OCI-LY7 (cell line): ENCODE measurements around the gene KCNK5. TPM values are rescaled to one million over a fixed set of nuclear protein-coding genes. Genes with fewer than 3 reads are reported as not detected.

ENCODE experiments used
- BruUV-seq: library from RNA; stranded (reverse); fragments of 400-500 nt; replicated peaks from 2 replicates; lab custom pipeline; 2021; lab: Mats Ljungman, UMichigan
- CTCF ChIA-PET: fragments of 300-600 bp; sonication (Branson Sonifier 250); formaldehyde crosslinking; loops from one replicate; lab custom pipeline; 2022; ENCODE audit warnings: antibody characterized with exemption; ENCODE audit not compliant: unreplicated experiment; lab: Charles Lee
- POLR2A ChIA-PET: fragments of 300-600 bp; sonication (Branson Sonifier 250); formaldehyde crosslinking; loops from one replicate; lab custom pipeline; 2022; ENCODE audit warnings: antibody characterized with exemption; lab: Charles Lee
- DNase-seq: peaks from one replicate; pipeline ENCODE4 v3.0.0-alpha.2; 2015; ENCODE audit warnings: low spot score
- H2AFZ ChIP-seq: fragments of 200-600 bp; sonication (generic), shearing (Covaris generic); 2 replicates; pipeline ENCODE4 v1.6.1; 2014; ENCODE audit warnings: mild to moderate bottlenecking, antibody characterized with exemption, low read length, moderate library complexity
- H3K27ac ChIP-seq: fragments of 200-600 bp; sonication (generic); 2 replicates; pipeline ENCODE4 v1.5.1; 2014; ENCODE audit warnings: mixed run types, low read depth, mild to moderate bottlenecking, moderate library complexity, low read length, inconsistent platforms; ENCODE audit not compliant: poor library complexity, severe bottlenecking
- H3K36me3 ChIP-seq: fragments of 200-600 bp; sonication (generic); 2 replicates; pipeline ENCODE4 v1.6.1; 2014; ENCODE audit warnings: mild to moderate bottlenecking, antibody characterized with exemption, low read length, moderate library complexity, mixed read lengths; ENCODE audit not compliant: insufficient read depth
- H3K4me1 ChIP-seq: fragments of 200-600 bp; sonication (generic); 2 replicates; pipeline ENCODE4 v1.5.1; 2014; ENCODE audit warnings: mild to moderate bottlenecking, low read length; ENCODE audit not compliant: insufficient read depth, poor library complexity, severe bottlenecking
- H3K4me2 ChIP-seq: fragments of 200-600 bp; sonication (generic); 2 replicates; pipeline ENCODE4 v1.6.1; 2014; ENCODE audit warnings: mild to moderate bottlenecking, low read length
- H3K4me3 ChIP-seq: fragments of 200-600 bp; sonication (generic); 2 replicates; pipeline ENCODE4 v1.5.1; 2014; ENCODE audit warnings: mild to moderate bottlenecking, low read depth, low read length; ENCODE audit not compliant: poor library complexity, severe bottlenecking
- H3K79me2 ChIP-seq: fragments of 200-600 bp; sonication (generic); 2 replicates; pipeline ENCODE4 v1.6.1; 2016; ENCODE audit warnings: low read depth, mild to moderate bottlenecking, low read length, moderate library complexity, mixed read lengths; ENCODE audit not compliant: insufficient read depth
- H3K9me2 ChIP-seq: fragments of 200-600 bp; sonication (generic); 2 replicates; pipeline ENCODE4 v1.6.1; 2016; ENCODE audit warnings: mild to moderate bottlenecking, low read length, mixed read lengths; ENCODE audit not compliant: insufficient read depth
- H3K9me3 ChIP-seq: fragments of 200-600 bp; sonication (generic); 2 replicates; pipeline ENCODE4 v1.6.1; 2014; ENCODE audit warnings: mild to moderate bottlenecking, mixed run types, low read length, mixed read lengths
- H4K20me1 ChIP-seq: fragments of 200-600 bp; sonication (generic); 2 replicates; pipeline ENCODE4 v1.6.1; 2014; ENCODE audit warnings: mild to moderate bottlenecking, antibody characterized with exemption, low read length, moderate library complexity, mixed read lengths; ENCODE audit not compliant: insufficient read depth
- CTCF ChIP-seq: fragments of 200-600 bp; sonication (generic); conservative IDR thresholded peaks from 2 replicates; pipeline ENCODE4 v1.5.1; 2014; ENCODE audit warnings: mild to moderate bottlenecking, antibody characterized with exemption, low read length, moderate library complexity, mixed read lengths
- EZH2phosphoT487 ChIP-seq: fragments of 200-600 bp; sonication (generic); IDR thresholded peaks from 2 replicates; pipeline ENCODE4 v1.6.1; 2018; ENCODE audit warnings: low read depth, borderline replicate concordance, mild to moderate bottlenecking, mixed run types, antibody characterized with exemption, low read length, moderate library complexity, mixed read lengths
- intact Hi-C: fragments of 100-400 bp; cut with micrococcal nuclease; formaldehyde crosslinking; loops from one replicate; pipeline ENCODE4 v1.10.0; 2022; ENCODE audit not compliant: unreplicated experiment
- total RNA-seq, 2 experiments: library from RNA; depleted of rRNA in 1 of 2; stranded (reverse); fragments of >200 nt in 1 of 2; shearing (Covaris generic) in 1 of 2; gene quantifications; 2 replicates each; pipeline ENCODE4 v1.2.3, GENCODE V29; 2014 to 2022

Gene KCNK5
- total RNA-seq, 2 experiments from 2014 or later, result not detected

GRCh38 chr6:39218868-39219567 lies 10.3 kb downstream of the KCNK5 start:
- Histone ChIP-seq H3K36me3 (no peaks in the 10 kb centered on the region), H3K79me2 (no peaks in the 10 kb centered on the region), H3K27ac (no peak overlapping the region), H3K4me1 (peaks cover 4% of the 10 kb centered on the region), H3K9me3 (no peaks in the 10 kb centered on the region), H4K20me1 (no peaks in the 10 kb centered on the region), H2AFZ (no peak overlapping the region), H3K4me3 (no peak overlapping the region), H3K9me2 (no peaks in the 10 kb centered on the region), H3K4me2 (no peak overlapping the region)
- no TSS peak for BruUV-seq
- DNase-seq, result peak; percentile 24
- TF ChIP-seq CTCF (no peak), EZH2phosphoT487 (no peak)
- intact Hi-C loops, result no loop called here
- CTCF ChIA-PET, result no interaction called here
- POLR2A ChIA-PET, result interaction anchor here (1.3 kb wide), 1 partner anchor 17 kb away, joined by 4 read pairs; no protein-coding TSS in a partner anchor

GRCh38 chr6:39217177-39217864 lies 12.0 kb downstream of the KCNK5 start:
- ChIA-PET POLR2A (no interaction called here), CTCF (no interaction called here)
- no peak overlapping the region for H3K4me2 ChIP-seq
- no peak for DNase-seq
- TF ChIP-seq CTCF (no peak), EZH2phosphoT487 (no peak)
- intact Hi-C loops, result no loop called here
- no TSS peak for BruUV-seq
- H3K4me1 ChIP-seq, result peaks cover 4% of the 10 kb centered on the region
- H3K36me3 ChIP-seq, result no peaks in the 10 kb centered on the region
- H3K27ac ChIP-seq, result no peak overlapping the region
- H3K79me2 ChIP-seq, result no peaks in the 10 kb centered on the region
- H3K9me3 ChIP-seq, result no peaks in the 10 kb centered on the region
- no peak overlapping the region for H3K4me3 ChIP-seq
- no peaks in the 10 kb centered on the region for H3K9me2 ChIP-seq
- H4K20me1 ChIP-seq, result no peaks in the 10 kb centered on the region
- H2AFZ ChIP-seq, result no peak overlapping the region
